A549 treated with dexamethasone at 1 μM for 4 hours (cell line): ENCODE measurements around the gene GKAP1. TPM values are rescaled to one million over a fixed set of nuclear protein-coding genes. Genes with fewer than 3 reads are reported as not detected.

ENCODE experiments used
- total RNA-seq: library from RNA; stranded (reverse); fragments of 200-300 nt; extraction: Qiagen RNA extraction; gene quantifications from 5 replicates; pipeline ENCODE4 v1.2.3, GENCODE V29; 2022

GKAP1 gene
- 4.0 to 5.4 TPM (median 4.4 TPM) in 5 replicates for total RNA-seq

DNA sequence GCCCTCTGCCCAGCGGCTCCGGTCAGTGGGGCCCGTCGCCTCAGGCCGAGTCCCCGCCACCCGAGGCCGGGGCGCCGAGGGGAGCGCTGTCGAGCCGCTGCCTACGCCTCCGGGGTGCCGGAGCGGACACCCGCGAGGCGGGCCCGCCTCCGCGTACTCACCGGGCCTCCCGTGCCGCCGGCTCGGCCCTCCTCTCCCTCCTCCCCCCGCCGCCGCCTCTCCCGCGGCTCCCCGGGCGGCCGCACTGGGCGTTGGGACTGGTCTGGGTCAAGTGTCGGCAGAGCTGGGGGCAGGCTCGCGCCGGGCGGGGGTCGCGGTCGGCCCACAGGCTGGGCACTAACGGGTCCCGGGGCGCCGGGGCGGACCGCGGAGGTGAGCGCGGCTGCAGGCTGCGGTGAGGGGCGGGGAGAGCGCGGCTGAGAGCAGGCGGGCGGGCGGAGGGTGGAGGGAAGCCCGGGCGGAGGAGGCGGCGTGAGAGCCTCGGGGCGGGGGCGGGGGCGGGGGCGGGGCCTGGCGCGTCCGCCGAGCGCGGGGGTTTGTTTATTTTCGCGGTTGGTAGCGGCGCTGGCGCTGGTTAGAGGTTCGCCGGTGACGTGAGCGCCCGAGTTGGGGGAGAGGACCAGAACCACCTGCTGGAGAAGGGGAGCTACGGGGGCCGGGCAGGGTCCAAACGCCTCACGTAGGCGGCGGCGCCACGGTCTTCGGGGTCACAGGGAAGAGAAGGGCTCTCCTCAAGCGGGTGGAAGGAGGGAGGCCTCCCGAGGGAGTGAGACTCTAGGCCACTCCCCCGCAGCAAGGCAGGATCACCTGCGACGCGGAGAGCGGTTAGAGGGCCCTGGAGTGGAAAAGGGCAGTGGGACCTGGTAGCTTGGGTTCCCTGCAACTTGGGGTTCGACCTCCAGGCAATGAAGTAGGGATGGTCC is at the start of gene GKAP1:
TSS of gene GKAP1 (minus strand) at position 414 of the 923 bp plus-strand sequence. CDS start 11,252 bp downstream, outside the sequence.

DNA sequence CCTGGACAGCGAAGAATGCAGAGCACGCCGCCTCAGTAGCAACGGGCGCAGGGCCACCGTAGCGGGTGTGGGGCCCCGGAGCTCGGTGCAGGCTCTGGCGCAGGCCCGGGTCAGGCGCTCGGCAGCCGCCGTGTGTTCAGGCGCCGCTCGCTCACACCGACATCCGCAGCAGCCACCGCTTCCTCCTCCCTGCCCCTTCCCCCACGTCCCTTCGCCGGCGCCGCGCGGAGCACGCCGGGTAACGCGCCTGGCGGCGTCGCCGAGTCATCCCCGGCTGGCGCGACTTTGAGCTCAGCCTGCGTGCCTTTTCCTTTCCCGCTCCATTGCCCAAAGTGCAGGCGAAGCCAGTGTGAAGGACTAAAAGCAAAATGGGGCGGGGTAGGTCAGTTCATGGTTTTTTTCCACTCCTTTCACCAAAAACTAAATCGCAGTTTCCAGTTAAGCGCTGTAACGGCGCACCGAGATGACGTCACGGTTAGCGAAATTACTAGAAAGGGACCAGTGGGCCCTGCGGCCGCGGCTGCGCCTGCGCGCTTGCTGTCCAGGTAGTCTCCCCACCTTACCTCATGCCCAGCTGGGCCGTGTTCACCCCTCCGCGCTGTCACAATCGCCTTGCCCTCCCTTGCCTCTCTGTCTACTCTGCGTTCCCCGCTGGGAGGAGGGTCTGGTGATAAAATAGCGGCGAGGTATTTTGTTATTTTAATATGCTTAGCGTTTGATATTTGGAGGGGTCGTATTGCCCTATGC is 109.6 kb downstream of the GKAP1 start, which contains the start of gene UBQLN1:
TSS of gene UBQLN1 (minus strand) at position 191 of the 747 bp plus-strand sequence. CDS start 279 bp downstream, outside the sequence.

Other genes with a start within 250 kb of the GKAP1 start
- gene IDNK, start 194.6 kb downstream of the GKAP1 start, total RNA-seq, result 6.3 to 7.9 TPM (median 7.2 TPM) in 5 replicates
- gene UBQLN1, start 109.8 kb downstream of the GKAP1 start, total RNA-seq, result 106 to 123 TPM (median 116 TPM) in 5 replicates
- gene KIF27, start 103.7 kb upstream of the GKAP1 start, total RNA-seq, result 1.0 to 1.5 TPM (median 1.1 TPM) in 5 replicates
- 610 to 680 TPM (median 623 TPM) in 5 replicates for gene HNRNPK, start 162.4 kb upstream of the GKAP1 start, total RNA-seq
- 13.2 to 16.7 TPM (median 14.8 TPM) in 5 replicates for gene RMI1, start 163.0 kb upstream of the GKAP1 start, total RNA-seq